HL-60/S4 treated with phorbol 12-myristate 13-acetate at 8.2 ng/mL for 4 days and 3 days (cell line): ENCODE measurements around the gene CDT1.

Experiments
- in situ Hi-C: fragments of 300-500 bp; cut with MboI; formaldehyde crosslinking; loops from 2 replicates; pipeline ENCODE4 v1.15.0; 2022; ENCODE audit warnings: low sequenced_read_pairs

Gene CDT1

GRCh38 chr16:88854306-88855111 is 50.9 kb downstream of the CDT1 start:
- in situ Hi-C loops: no loop called here

- in situ Hi-C loops: no loop called here
Observed at GRCh38 chr16:88855176-88855575, 51.6 kb downstream of the CDT1 start.

- in situ Hi-C loops: no loop called here
Observed at GRCh38 chr16:88855736-88856121, 52.1 kb downstream of the CDT1 start.

GRCh38 chr16:88856122-88856827 is 52.7 kb downstream of the CDT1 start:
- in situ Hi-C loops: no loop called here

GRCh38 chr16:88856828-88857727 is 53.5 kb downstream of the CDT1 start, which contains the start of the genes GALNS and TRAPPC2L:
GALNS (minus strand) TSS chr16:88856947; CDS start chr16:88856877, 70 bp downstream.
TRAPPC2L (plus strand) TSS chr16:88857127; CDS start chr16:88857151, 24 bp downstream.
- in situ Hi-C loops: no loop called here

- in situ Hi-C loops: no loop called here
Observed at GRCh38 chr16:88857728-88858339, 54.2 kb downstream of the CDT1 start.
